Coronary artery (tissue), 2 donors: ENCODE results near the gene SPG7.

Experiments used
- DNase-seq: peaks from one replicate; pipeline ENCODE4 v3.0.0-alpha.2; 2017; ENCODE audit warnings: low spot score
- H3K27ac ChIP-seq, 2 donors: fragments of 200-600 bp; sonication (generic); one replicate each; pipeline ENCODE4 v1.5.1; 2016 to 2019
- H3K4me3 ChIP-seq: fragments of 200-600 bp; sonication (generic); 2 replicates; pipeline ENCODE4 v1.5.1; 2016; ENCODE audit warnings: mild to moderate bottlenecking, moderate library complexity
- TF ChIP-seq, protein P1 (sequence below): fragments of 200-600 bp; sonication (generic); IDR thresholded peaks from one replicate; pipeline ENCODE4 v1.5.1; 2019; ENCODE audit warnings: antibody characterized with exemption

Gene SPG7

DNA sequence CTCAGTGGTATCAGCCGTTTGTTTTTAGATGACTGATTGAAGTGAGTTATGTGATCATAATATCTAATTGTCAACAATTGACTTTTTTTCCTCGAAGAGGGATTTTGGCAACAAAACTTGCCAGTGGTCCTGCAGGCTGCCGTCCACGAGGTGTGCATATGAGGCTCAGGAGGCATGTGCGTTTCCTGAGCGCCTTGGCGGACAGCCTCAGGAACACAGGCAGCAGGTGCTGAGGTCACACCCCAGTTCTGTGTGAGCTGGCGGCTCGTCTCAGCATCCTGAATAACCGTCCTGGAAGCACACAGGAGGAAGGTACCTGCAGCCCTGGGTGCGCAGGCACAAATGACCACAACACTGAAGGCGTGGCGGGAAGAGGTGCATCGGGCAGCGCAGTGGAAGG, 11.7 kb downstream of the SPG7 start:
- TF ChIP-seq, protein P1, sequence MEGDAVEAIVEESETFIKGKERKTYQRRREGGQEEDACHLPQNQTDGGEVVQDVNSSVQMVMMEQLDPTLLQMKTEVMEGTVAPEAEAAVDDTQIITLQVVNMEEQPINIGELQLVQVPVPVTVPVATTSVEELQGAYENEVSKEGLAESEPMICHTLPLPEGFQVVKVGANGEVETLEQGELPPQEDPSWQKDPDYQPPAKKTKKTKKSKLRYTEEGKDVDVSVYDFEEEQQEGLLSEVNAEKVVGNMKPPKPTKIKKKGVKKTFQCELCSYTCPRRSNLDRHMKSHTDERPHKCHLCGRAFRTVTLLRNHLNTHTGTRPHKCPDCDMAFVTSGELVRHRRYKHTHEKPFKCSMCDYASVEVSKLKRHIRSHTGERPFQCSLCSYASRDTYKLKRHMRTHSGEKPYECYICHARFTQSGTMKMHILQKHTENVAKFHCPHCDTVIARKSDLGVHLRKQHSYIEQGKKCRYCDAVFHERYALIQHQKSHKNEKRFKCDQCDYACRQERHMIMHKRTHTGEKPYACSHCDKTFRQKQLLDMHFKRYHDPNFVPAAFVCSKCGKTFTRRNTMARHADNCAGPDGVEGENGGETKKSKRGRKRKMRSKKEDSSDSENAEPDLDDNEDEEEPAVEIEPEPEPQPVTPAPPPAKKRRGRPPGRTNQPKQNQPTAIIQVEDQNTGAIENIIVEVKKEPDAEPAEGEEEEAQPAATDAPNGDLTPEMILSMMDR, result no peak
- Histone ChIP-seq H3K27ac (no peak overlapping the region), H3K4me3 (no peak overlapping the region)
- no peak for DNase-seq

DNA sequence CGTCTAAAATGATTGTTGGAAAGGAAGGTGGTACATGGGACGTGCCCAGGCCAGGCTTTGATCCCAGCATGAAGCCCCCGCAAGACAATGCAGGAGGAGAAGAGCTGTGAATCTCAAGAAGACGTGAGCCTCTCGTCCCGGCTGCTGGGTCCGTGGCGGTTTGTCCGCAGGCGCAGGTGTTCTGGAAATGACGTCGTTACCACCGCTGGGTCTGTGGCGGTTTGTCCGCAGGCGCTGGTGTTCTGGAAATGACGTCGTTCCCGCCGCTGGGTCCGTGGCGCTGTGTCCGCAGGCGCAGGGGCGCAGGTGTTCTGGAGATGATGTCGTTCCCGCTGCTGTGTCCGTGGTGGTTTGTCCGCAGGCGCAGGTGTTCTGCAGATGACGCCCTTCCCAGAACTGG, 14.1 kb downstream of the SPG7 start:
- no peak for DNase-seq
- Histone ChIP-seq H3K27ac (no peak overlapping the region), H3K4me3 (no peak overlapping the region)
- TF ChIP-seq, protein P1, result no peak

DNA sequence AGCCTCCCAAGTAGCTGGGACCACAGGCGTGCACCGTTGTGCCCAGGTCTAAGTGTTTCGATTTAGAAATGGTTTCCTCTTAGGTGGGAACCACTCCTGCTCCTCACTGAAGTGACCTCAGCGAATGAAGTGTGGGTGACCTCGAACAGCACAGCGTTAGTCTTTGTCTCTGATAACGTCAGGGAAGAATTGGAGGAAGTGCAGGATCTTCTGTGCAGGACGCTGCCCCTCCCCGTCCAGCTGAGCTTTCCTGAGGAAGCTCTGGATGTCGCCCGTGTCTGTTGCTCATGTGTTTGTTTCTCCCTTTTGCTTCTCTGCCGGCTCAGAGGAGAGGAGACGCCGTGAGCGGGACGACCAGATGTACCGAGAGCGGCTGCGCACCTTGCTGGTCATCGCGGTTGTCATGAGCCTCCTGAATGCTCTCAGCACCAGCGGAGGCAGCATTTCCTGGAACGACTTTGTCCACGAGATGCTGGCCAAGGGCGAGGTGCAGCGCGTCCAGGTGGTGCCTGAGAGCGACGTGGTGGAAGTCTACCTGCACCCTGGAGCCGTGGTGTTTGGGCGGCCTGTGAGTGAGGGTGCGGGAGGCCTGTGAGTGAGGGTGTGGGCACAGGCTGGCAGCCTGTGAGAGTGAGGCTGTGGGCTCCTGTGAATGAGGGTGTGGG, 15.6 kb downstream of the SPG7 start:
- no peak for DNase-seq
- Histone ChIP-seq H3K4me3 (no peak overlapping the region), H3K27ac (no peak overlapping the region)
- TF ChIP-seq, protein P1, result no peak

DNA sequence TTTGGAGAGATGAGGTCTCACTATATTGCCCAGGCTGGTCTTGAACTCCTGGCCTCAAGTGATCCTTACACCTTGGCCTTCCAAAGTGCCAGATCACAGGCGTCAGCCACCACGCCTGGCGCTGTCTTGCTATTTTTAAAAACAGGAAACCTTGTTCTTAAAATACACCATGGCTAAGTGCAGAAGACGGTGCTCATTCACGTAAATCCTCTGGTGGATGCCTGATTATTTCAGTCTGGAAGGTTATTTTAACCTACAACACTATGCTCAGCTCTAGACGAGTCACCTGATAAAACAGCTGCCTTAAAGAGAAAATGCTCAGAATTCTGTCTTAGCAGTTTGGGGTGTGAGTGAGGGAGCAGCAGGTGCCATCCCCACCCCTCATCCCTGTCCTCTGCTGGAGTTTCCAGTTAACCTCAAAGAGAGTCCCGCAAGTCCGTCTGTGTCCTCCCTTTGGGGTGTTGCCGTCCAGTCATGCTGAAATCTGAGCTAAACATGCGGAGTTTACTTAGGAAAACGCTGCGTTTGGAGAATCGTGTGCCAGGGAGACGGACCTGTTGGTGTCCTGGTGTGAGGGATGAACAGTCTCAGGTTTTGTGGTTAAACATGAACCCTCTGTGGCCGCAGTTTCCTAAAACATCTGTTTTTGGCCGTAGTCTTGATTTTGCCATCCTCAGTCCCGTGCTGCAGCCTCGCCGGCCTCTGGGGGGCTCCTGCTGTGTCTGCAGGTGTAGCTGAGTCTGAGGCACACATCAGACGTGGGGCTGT, 17.1 kb downstream of the SPG7 start:
- DNase-seq, result no peak
- Histone ChIP-seq H3K27ac (no peak overlapping the region), H3K4me3 (no peak overlapping the region)
- TF ChIP-seq, protein P1, result no peak

DNA sequence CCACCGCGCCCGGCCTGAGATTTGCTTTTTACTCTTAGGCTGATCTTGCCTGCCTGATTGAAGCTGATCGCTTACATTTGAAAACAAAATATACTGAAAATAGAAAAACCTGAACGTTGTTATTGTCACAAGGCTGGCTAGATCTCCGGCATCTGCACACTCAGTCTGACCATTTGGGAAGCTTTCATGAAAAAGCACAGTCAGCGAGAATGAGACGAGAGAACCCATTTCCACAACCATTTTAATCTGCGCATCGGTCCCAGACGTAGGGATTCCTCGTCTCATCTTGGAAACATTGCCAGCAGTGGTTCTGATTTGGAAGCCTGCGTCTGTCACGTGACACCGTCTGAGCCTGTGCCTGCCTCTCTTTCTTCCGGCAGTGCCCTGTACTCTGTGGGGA, 20.9 kb downstream of the SPG7 start:
- no peak overlapping the region for H3K4me3 ChIP-seq
- DNase-seq, result no peak
- no peak overlapping the region for H3K27ac ChIP-seq
- TF ChIP-seq, protein P1, result no peak

DNA sequence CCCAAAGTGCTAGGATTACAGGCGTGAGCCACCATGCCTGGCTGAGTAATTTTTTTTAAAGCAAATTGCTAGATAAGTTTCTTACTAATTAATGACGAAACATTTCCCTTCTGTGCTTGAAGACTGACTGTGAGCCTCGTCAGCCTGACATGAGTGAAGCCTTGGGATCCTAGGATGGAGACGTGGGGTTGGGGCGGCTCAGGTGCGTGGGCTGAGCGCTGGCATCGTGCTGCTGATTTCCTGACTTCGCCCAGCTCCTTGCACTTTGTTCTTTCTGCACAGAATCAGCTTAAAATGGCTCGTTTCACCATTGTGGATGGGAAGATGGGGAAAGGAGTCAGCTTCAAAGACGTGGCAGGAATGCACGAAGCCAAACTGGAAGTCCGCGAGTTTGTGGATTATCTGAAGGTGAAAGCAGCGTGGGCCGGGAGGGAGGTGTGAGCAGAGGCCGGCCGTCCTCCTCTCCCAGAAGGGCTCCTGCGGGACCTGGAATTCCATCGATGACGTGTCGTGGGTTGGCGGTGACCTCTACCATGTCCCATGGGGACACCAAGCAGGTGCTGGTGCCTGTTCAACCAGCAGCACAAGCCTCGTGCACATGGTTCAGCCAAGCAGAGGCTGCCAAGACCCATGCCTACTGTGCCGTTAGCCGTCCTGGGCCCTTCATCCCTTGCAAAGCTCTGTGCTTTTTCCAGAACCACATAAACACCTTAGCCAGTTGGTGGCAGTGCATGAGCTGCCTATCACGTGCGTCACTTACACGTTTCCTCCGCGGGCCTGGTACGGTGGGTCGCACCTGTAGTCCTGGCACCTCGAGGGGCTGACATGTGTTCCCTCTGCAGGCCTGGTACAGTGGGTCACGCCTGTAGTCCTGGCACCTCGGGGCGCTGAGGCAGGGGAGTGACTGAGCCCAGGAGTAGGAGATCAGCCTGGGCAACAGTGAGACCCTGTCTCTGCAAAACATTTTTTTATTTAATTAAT, 22.5 kb downstream of the SPG7 start:
- Histone ChIP-seq H3K27ac (no peak overlapping the region), H3K4me3 (no peak overlapping the region)
- TF ChIP-seq, protein P1, result no peak
- DNase-seq, result no peak
